NCI-H2227 (cell line): ENCODE data around the gene ATP5MC3.

Experiments
- DNase-seq: peaks from one replicate; lab custom pipeline; 2025; ENCODE audit not compliant: unreplicated experiment; lab: John Stamatoyannopoulos, UW

Gene ATP5MC3

DNA sequence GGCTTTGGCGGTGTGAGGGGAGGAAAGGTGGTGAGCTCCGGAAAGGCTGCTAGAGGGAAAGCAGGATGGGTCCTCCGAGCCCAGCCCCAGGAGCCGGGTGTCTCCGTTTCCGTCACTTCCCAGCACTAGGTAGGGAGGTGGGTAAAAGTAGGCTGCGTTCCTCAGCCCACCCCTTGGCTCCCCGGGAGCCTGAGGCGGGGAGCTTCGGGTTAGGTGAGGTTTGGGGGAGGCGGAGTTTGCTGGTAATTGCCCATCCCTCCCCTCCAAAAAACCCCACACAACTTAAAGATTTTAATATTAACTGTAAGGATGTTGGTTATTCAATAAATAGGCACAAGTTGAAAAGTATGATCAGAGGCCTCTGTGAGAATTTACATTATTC lies 13.0 kb downstream of the ATP5MC3 start:
- no peak for DNase-seq

DNA sequence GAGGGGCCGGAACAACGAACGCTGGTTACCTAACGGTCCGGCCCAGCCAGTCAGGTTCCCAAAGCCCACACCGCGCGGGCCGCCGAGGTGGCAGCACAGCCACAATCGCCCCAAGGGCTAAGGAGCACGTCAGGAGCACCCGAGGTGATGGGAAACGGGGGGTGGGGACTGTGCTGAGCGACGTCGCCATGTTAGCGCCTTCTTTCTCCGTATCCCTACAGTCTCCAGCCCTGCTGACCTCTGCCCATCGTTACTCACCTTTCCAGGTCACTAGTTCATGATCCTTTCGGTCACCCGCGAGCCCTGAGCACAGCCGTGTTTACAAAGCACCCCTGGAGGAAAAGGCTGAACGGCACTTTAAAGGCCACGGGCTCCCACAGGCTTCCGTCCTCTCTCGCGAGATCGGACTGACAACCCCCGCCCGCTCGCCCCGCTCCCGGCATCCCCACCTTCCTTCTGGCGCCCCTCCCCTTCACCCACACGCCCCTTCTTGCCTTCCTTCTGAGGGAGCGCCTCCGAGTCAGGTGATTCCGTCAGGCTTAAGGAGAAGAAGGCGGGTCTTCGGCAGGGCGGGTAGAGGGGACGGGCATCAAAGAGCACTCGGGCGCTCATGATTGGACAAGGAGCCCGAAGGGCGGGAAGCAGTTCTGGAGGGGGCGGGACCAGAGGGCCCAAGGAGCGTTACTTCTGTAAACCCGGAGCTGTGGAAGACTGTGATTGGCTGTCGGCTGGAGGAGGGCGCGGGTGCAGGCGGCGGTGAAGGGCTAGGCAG lies 13.5 kb downstream of the ATP5MC3 start, which contains the start of gene ATF2:
ATF2 (minus strand) TSS at position 412 of the 772 bp plus-strand sequence. CDS start 31,760 bp downstream, outside the sequence.
- peak; percentile 100 for DNase-seq

DNA sequence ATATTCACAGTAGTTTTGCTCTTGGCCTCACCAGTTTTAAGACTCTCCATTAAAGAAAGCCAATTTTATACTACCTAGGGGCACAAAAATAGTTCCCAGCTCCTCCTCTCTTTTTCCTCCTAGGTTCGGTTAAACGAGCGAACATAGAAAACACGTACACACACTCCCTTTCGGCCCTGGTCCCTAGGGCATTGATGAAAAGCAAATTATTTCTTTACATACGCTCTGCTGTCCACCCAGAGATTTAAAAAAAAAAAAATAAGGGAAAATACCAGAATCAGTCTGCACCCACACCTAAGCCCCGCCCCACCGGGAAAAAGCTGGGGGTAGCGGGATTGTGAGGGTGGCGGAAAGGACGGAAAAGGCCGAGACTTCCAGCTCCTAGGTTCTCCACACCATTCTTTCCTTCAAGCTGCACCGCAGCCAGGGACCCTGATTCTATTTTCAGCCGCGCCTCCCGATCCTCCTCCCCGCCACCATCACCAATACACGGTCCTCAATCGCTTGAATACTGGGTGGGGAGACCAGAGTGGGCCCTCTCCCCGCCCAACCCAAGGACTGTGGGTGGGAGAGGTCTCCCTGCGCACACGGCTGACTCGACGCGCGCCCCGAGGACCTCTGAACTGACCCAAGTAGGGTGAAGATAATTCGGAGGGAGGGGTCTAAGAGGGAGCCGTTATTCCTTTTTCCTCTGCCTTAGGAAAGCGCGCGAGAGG lies 14.3 kb downstream of the ATP5MC3 start:
- peak; percentile 84 for DNase-seq

DNA sequence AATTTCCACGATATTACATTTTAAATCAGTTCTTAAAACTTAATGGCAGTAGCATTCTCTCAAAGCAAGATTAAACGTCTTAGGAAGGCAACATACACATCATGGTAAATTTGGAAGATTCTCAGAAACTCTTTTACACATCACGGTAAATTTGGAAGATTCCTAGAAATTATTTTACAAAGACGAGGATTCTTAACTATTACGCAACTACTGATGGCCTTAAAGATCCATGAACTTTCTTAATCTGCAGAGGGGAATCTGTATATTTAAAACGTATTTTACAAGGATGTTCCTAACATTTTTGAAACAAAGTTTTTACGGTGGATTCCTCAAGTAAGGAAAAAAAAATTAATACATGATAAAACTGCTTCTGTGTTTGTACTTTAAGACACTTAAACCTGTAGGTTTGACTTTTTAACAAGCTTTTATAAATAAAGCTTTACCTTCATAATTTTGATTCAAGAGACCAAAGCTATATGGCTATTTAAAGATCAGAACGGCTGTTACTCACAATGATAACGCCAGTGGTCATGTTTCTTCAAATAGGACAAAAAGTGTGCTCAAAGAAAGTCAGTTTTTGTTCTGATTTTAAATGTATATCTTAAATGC lies 15.2 kb downstream of the ATP5MC3 start:
- DNase-seq, result no peak

DNA sequence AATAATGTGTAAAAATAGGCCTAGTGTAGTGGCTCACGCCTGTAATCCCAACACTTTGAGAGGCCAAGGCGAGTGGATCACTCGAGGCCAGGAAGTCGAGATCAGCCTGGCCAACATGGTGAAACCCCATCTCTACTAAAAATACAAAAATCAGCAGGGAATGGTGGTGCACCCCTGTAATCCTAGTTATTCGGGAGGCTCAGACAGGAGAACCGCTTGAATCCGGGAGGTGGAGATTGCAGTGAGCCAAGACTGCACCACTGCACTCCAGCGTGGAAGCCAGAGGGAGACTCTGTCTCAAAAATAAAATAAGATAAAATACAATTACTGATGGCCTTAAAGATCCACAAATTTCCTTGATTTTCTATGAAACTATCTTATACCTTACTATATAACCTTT lies 17.3 kb downstream of the ATP5MC3 start:
- DNase-seq, result no peak

DNA sequence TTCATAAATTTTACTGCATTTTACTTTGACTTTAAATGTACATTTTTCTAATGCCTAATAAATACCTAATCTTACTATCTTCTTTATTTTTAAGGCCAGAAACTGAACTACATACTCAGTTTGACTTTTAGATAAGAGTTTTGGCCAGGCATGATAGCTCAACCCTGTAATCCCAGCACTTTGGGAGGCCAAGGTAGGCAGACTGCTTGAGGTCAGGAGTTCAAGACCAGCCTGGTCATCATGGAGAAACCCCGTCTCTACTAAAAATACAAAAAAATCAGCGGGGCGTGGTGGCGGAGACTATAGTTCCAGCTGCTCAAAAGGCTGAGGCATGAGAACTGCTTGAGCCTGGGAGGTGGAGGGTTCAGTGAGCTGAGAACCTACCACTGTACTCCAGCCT lies 22.6 kb downstream of the ATP5MC3 start:
- DNase-seq, result no peak

DNA sequence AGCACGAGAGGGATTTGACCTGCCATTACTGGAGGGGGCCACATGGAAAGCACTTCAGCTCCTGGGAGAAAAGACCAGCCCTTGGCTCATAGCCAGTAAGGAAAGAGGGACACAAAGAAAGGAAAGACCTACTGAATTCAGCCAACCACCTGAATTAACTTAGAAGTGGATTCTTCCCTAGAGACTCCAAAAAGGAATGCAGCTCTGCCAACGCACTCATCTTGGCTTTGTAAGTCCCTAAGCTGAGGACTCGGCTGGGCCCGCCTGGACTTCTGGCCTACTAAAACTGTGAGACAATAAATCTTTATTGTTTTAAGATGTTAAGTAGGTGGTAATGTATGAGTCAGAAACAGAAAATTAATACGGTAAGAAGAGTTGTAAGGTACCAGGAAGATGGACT lies 25.0 kb downstream of the ATP5MC3 start:
- DNase-seq, result peak; percentile 51

DNA sequence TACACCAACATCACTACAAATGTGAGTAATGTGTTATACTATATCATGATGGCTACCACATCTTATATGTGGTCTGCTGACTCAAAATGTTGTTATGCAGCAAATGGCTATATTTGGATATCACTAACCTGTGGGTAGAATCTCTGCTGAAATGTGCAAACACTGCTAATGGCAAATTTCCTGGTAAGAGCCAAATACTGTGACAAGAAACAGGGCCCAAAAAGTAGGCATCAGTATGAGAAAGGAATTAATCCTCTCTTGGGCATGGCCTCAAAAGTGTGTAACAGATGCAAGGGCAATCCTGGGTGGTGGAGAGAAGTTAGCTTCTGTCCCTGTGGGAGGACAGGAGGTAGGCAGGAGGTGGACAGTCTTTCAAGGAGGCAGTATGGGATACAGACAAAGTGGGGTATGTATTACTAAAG lies 26.8 kb downstream of the ATP5MC3 start:
- no peak for DNase-seq

DNA sequence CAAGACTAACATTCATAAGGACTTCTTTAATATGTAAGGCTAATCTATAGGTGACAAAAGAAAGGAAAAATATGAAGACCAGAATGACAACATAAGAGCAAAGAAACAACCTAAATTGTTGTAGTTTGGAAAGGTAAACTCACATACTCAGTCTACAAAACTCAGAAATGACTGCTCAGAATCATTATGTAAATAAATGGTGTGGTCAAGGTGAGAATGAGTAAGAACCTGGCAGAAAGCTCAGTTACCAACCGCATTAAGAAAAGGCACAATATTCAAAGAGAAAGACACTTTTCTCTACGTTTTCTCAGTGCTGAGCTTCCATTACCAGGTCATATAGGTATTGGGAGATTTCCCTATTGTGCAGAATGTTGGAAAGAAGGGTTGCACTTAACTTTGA lies 29.3 kb downstream of the ATP5MC3 start:
- no peak for DNase-seq

DNA sequence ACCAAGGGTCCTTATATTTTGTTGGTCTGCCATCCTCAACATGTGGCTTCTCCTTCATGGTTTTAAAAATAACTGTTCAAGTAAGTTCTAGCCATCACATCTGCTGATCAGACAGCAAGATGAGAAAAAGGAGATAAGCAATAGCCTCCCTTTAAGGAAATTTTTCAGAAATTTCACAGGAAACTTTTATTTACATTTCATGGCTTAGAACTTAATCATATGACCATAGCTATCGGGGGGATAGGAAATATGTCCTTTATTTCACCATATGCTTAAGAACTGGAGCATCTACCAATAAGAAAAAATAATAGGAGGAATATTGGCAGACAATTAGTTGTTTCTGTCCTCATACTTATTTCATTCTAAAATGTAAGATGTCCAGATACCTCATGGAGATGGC lies 29.7 kb downstream of the ATP5MC3 start:
- no peak for DNase-seq

DNA sequence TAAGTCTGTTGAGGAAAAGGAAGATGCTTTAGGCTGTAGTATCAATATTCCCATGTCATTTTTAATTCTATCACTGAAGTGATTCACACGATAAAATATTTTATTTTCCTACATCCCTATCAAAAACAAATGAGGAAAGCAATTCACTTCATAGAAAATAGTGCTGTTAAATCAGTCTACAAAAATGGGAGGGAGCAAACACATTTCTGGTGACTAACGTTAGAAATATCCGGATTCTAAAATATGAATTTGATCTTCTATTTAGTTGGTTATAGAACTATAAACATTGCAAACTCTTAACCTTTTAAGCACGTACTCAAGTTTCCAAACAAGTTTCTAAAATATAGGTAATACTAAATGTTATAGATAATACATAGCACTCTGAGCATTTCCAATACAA lies 34.3 kb downstream of the ATP5MC3 start:
- no peak for DNase-seq

DNA sequence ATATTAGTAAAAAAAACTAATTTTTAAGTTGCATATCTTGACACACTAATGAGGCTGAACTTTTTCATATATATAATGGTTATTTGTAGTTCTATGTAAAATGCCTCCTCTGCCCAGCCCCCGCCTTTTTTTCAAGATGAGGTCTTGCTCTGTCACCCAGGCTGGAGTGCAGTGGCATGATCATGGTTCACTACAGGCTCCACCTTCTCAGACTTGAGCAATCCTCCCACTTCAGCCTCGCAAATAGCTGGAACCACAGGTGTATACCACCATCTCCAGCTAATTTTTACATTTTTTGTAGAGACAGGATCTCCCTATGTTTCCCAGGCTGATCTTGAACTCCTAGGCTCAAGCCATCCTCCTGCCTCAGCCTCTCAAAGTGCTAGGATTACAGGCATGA lies 37.8 kb downstream of the ATP5MC3 start:
- no peak for DNase-seq

DNA sequence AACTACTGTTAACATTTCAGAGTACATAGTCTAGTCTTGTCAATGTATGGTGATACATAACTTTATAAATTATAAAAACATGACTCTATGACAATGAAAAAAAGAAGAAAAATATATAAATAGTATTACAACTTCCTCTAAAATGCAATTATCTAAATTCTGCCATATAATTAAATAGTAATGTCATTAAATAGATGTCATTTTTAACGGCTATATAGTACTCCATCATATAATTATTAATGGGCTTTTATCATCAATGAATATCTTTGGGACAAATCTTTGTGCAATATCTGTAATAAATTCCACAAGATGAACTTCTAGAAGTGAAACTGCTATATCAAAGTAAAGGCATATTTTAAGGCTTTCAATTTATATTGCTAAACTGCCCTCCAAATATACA lies 38.3 kb downstream of the ATP5MC3 start:
- no peak for DNase-seq

DNA sequence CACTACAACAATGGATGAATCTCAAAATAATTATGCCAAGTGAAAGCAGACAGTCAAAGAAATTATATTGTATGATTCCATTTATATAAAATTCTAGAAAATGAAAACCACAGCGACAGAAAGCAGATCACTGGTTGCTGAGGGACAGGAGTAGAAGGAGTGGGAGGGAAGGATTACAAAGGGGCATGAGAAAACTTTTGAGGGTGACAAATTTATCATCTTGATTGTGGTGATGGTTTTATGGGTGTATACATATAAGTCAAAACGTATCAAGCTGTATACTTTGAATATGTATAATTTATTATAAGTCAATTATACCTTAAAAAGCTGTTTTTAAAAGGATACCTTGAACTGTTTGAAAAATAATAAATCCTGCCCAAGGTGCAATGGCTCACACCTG lies 41.2 kb downstream of the ATP5MC3 start:
- no peak for DNase-seq

DNA sequence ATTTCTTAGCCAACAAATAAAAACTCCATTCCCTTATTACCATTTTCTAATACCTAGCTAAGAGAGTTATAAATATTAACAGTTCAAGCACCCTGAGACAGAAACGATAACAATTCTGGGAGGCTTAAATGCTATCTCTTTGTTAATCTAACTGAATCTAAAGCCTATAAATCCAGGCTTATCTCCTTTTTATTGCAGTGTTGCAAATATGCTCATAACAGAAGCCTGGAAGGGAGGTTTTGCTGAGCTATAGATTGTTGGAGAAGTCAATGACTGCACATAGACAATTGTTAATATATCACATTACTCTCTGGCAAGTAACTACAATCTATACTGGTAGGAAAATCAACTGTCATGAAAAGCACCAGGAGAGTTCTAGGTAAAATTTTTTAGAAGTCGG lies 43.7 kb downstream of the ATP5MC3 start:
- DNase-seq, result no peak

DNA sequence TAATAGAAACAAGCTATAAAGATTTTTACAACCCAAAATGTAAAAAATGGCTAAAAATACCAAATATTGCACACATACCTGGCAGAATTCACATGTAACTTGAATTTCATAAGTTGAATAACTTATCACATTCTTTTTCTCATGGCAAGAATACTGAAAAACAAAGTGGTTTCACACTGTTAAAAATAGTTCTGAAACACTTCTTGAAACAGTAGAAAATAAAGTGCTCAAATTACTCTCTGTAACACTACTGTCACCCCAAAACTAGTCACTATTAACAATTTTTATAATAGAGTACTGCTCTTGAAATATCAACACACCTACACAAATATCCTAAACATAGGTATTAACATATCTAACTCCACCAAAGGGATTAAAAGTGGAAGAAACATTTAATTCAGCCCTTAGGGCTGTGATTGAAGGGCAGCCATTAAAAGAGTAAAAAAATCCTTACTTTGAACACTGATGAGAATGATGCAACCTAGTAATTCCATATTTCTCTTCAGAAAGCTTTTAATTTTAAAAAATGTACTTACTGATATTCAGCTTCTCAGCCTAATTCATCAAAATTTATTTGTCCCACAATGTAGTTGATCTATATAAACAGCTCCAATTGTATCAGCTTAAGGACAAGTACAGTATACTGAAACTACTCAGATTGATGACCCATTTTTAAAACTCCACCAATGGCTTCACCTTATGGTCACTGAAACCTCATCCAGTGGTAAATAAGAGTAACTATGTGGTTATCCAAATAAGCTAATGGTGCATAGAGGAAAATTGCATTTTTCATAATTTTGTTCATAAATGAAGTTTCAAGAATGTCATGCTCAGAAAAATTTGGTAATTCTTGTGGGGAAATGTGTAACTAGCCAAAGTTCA lies 44.9 kb downstream of the ATP5MC3 start:
- no peak for DNase-seq

DNA sequence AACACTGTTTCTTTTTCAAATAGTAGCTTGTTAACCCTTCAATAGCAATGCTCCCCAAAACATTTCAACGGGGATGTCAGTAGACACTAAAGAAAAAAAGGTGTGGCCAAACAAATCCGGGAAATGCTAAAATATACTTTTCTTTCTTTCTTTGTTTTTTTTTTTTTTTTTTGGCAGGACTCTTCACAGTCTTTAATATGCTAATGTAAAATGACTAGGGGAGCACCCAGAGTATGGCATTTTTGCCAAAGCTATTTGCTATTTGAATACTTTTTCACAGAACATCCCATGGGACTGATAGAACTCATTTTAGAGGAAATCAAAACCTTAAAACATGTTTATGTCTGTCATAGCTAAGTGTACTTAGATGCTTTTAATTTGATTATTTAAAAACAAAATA lies 45.6 kb downstream of the ATP5MC3 start:
- DNase-seq, result no peak

DNA sequence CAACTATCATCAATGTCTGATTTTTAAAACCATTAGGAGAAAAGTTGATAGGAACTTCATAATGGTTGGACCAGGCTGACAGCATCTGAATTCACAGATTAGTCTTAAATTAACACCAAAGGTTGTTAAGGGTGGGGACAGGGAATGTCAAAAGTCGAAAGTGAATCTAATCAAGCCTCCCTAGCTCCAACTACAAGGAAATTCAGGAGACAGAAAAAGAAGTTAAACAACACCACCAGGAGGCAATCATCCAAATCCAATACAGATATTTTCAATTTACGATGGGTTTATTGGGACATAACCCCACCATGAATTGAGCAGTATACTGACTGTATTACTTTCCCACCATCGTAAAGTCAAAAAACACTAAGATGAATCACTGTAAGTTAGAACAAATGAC lies 46.3 kb downstream of the ATP5MC3 start:
- no peak for DNase-seq

DNA sequence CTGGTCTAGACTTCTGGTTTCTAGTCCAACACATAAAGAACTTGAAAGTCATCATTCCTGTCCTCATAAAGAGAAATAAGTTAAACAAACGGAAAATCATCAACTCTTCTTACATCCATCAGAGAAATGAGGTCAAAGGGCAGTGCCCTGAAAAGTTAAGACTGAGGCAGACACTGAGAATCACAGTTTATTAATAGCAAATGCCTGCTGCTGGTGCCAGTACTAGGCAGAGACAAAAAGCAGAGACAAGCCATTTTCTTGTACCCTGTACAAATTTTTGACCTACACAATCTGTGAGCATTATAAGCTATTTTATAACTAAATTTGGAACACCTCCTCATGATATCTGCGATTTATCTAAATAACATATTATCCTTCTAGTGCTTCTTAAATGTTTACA lies 50.3 kb downstream of the ATP5MC3 start:
- DNase-seq, result no peak

DNA sequence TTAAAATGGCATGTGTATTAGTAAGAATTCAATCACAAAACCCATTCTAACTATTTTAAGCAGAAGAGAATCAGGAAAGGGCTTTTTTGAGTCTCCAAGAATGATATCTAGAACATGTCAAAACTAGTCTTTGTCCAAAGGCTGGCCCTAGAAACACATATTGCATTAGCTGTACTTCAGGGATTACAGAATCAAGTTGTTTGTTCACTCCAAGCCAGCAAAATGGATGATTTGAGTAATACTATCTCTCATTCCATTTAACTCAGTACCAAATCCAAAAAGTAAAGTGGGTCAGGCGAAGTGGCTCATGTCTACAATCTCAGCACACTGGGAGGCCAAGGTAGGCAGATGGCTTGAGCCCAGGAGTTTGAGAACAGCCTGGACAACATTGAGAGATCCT lies 54.8 kb downstream of the ATP5MC3 start:
- DNase-seq, result no peak
